Tibial nerve (tissue), 4 donors: ENCODE data around the gene SERINC1.

ENCODE experiments used
- EP300 ChIP-seq, 2 donors: sonication (generic); formaldehyde crosslinking; IDR thresholded peaks; one replicate each; pipeline ENCODE4 v1.6.1; 2017; ENCODE audit warnings: antibody characterized with exemption in 2 of 2, mild to moderate bottlenecking in 1 of 2
- TF ChIP-seq, protein P1 (sequence below), 5 experiments: fragments of 200-600 bp in 3 of 5; fragments of 450-650 bp in 2 of 5; sonication (generic) in 3 of 5; IDR thresholded peaks; one replicate each; pipeline ENCODE4 v1.5.1; 2016 to 2019; ENCODE audit warnings: antibody characterized with exemption in 5 of 5, mild to moderate bottlenecking in 3 of 5, moderate library complexity in 2 of 5

DNA sequence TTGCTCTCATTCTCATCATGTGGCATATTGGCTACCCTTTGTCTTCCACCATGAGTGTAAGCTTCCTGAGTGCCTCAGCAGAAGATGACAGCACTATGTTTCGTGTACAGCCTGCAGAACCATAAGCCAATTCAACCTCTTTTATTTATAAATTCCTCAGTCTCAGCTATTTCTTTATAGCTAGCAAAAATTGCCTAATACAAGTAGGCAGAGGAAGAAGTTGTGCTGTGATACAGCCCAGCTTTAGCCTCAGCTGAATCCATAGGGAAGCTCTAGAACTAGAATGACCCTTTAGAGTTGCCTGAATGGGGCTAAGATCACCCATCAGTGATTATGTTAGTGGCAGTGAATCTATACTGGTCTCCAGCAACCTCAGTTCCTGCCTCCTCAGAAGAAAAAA is 19.0 kb upstream of the SERINC1 start:
- TF ChIP-seq, protein P1, sequence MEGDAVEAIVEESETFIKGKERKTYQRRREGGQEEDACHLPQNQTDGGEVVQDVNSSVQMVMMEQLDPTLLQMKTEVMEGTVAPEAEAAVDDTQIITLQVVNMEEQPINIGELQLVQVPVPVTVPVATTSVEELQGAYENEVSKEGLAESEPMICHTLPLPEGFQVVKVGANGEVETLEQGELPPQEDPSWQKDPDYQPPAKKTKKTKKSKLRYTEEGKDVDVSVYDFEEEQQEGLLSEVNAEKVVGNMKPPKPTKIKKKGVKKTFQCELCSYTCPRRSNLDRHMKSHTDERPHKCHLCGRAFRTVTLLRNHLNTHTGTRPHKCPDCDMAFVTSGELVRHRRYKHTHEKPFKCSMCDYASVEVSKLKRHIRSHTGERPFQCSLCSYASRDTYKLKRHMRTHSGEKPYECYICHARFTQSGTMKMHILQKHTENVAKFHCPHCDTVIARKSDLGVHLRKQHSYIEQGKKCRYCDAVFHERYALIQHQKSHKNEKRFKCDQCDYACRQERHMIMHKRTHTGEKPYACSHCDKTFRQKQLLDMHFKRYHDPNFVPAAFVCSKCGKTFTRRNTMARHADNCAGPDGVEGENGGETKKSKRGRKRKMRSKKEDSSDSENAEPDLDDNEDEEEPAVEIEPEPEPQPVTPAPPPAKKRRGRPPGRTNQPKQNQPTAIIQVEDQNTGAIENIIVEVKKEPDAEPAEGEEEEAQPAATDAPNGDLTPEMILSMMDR (IDR thresholded peaks at IDR 0.05) = no peak
- no peak for TF ChIP-seq EP300 (IDR thresholded peaks at IDR 0.05)
